GM12865 (cell line): ENCODE results near the gene MFSD12.

Experiments used
- DNase-seq: peaks from one replicate; pipeline ENCODE4 v3.0.0; 2010; ENCODE audit warnings: low read depth
- H3K4me3 ChIP-seq: 2 replicates; pipeline ENCODE4 v1.5.1; 2011; ENCODE audit warnings: mild to moderate bottlenecking, low read depth, low read length, control low read depth
- CTCF ChIP-seq: IDR thresholded peaks from 2 replicates; pipeline ENCODE4 v1.5.1; 2011; ENCODE audit warnings: low read length, control low read depth, low read depth, inconsistent platforms; ENCODE audit not compliant: insufficient read depth; ENCODE audit errors: missing control alignments

The MFSD12 gene

GRCh38 chr19:3604227-3604986, 47.0 kb upstream of the MFSD12 start:
- H3K4me3 ChIP-seq: no peak overlapping the region
- no peak for DNase-seq

GRCh38 chr19:3603121-3603811, 45.9 kb upstream of the MFSD12 start:
- H3K4me3 ChIP-seq: no peak overlapping the region
- DNase-seq: no peak
- no peak for TF ChIP-seq CTCF

More at GRCh38 chr19:3604227-3604986, 47.0 kb upstream of the MFSD12 start:
- no peak for TF ChIP-seq CTCF

GRCh38 chr19:3601021-3601420, 43.6 kb upstream of the MFSD12 start:
- H3K4me3 ChIP-seq: no peak overlapping the region
- TF ChIP-seq CTCF: no peak
- DNase-seq: no peak

DNA sequence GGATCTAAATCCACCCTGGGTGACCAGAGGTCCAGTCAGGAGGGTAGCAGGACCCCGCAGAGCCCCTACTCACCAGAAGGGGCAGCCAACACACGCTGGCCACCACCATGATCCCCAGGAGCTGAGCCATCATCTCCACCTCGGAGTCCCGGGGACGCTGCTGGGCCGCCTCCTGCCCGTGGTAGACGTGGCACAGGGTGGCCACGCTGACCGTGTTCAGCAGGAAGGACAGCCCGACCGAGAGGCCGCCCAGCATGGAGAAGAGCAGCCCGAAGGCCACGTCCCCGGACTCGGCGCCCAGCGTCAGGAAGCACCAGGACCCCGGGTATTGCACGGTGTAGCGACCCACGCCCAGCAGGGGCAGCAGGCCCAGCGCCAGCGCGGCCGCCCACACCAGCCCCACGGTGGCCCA, 42.4 kb upstream of the MFSD12 start:
- no peak overlapping the region for H3K4me3 ChIP-seq
- TF ChIP-seq CTCF: no peak
- no peak for DNase-seq

DNA sequence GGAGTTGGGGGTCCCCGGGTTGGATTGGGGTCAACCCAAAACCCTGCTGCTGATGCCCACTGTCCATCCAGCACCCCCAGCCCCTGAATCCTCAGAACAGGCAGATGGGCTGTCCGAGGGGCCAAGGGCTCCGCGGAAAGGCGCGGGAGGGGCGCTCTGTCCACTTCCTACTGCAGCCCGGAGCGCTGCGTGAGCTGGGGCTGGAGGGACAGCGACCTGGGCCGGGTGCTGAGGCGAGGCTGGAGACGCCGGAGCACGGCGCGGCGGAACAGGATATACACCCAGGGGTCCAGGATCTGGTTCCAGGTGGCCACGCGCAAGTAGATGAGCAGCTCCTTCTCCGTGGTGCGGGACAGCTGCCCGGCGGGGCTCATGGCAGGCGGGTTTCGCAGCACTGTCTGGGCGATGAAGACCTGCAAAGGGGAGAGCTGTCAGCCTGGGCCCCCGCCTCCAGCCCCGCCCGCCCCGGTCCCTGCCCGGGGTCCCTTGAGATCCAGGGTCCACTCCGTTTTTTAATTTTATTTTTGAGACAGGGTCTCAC, 38.2 kb upstream of the MFSD12 start:
- no peak for TF ChIP-seq CTCF
- DNase-seq: no peak

DNA sequence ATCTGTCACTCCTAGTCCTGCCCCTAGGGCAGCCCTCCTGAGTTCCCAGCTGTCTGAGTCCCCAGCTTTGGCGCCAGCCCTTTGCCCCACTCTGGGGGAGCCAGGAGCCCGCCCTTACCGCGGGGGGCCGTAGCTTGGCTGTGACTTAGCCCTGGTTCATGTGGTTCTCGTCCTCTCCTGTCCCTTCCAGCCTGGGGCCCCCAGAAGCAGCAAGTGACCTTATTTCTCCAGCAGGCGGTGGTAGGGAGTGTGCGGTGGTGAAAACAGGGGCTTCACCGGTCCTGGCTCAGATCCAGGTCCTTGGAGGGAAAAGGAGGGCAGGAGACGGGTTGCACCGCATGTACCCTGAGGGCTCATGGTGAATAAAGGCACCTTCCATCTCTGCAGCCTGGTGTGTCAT, 35.8 kb upstream of the MFSD12 start:
- DNase-seq: no peak
- no peak overlapping the region for H3K4me3 ChIP-seq
- no peak for TF ChIP-seq CTCF

More for the DNA sequence above, 38.2 kb upstream of the MFSD12 start:
- H3K4me3 ChIP-seq: no peak overlapping the region
